ENCODE measurements around the gene CACNA2D2. TPM values are rescaled to one million over a fixed set of nuclear protein-coding genes. Genes with fewer than 3 reads are reported as not detected.

CACNA2D2 gene
- total and polyA plus RNA-seq, 4 donors, result 0.10 to 0.19 (median 0.15) TPM

- WGBS, result 88% methylated on average over 12 of the region's 12 CpGs
- Histone ChIP-seq H3K4me3 (ENCODE audit: low read depth in 1 of 3, low read length in 3 of 3) (no peak overlapping the region), H3K27ac (ENCODE audit: low read depth in 1 of 2, low read length in 2 of 2) (peak overlapping the region in 1 of 2 donors; percentile 19), H3K4me1 (ENCODE audit: control insufficient read depth in 4 of 4, insufficient read depth in 4 of 4, low read length in 3 of 4) (peaks cover 23 to 79% (median 64%) of the 10 kb centered on the region in 4 donors), H3K36me3 (ENCODE audit: control insufficient read depth in 4 of 4, insufficient read depth in 3 of 4, low read depth in 1 of 4, low read length in 3 of 4) (peaks cover 11 to 26% (median 15%) of the 10 kb centered on the region in 4 donors), H3K9ac (ENCODE audit: low read depth in 1 of 2, low read length in 2 of 2) (no peak overlapping the region), H3K9me3 (ENCODE audit: control insufficient read depth in 4 of 4, low read length in 3 of 4) (no peaks in the 10 kb centered on the region), H3K27me3 (ENCODE audit: control insufficient read depth in 4 of 4, insufficient read depth in 4 of 4, low read length in 3 of 4) (no peaks in the 10 kb centered on the region)
- TF ChIP-seq JUND (IDR thresholded peaks at IDR 0.05) (no peak), ZBTB33 (IDR thresholded peaks at IDR 0.05) (no peak), RAD21 (IDR thresholded peaks at IDR 0.05) (no peak), CTCF (IDR thresholded peaks at IDR 0.05; ENCODE audit: low read depth, low read length, missing input control) (no peak), ATF3 (IDR thresholded peaks at IDR 0.05) (no peak), EGR1 (IDR thresholded peaks at IDR 0.05; ENCODE audit: low read depth in 2 of 2) (no peak), FOXA2 (IDR thresholded peaks at IDR 0.05) (no peak), MAX (IDR thresholded peaks at IDR 0.05) (no peak), HNF4A (conservative IDR thresholded peaks at IDR 0.05) (no peak), YY1 (IDR thresholded peaks at IDR 0.05) (no peak), GABPA (IDR thresholded peaks at IDR 0.05 in 1 of 2, conservative IDR thresholded peaks at IDR 0.05 in 1 of 2) (no peak), REST (IDR thresholded peaks at IDR 0.05) (no peak), SP1 (IDR thresholded peaks at IDR 0.05) (no peak), RXRA (IDR thresholded peaks at IDR 0.05) (no peak), FOXA1 (IDR thresholded peaks at IDR 0.05) (no peak), HNF4G (IDR thresholded peaks at IDR 0.05) (no peak), TAF1 (conservative IDR thresholded peaks at IDR 0.05) (no peak), NR2F2 (IDR thresholded peaks at IDR 0.05) (no peak)
- DNase-seq (ENCODE audit: low spot score), result no peak
These were observed 150.0 kb downstream of the CACNA2D2 start for GRCh38 chr3:50353245-50354004.

All from liver (tissue), 9 donors.